GM19035 (cell line): ENCODE measurements around the gene LRRC8C.
"Not testable (repeated sequence)": the region's sequence is repeated elsewhere in the genome, so short reads cannot be mapped to it uniquely, and the experiment has no call there.

Source experiments
- ATAC-seq: cut with Tn5 transposase; IDR thresholded peaks from one replicate; pipeline ENCODE4 v1.9.1; 2021; ENCODE audit not compliant: unreplicated experiment

The LRRC8C gene

DNA sequence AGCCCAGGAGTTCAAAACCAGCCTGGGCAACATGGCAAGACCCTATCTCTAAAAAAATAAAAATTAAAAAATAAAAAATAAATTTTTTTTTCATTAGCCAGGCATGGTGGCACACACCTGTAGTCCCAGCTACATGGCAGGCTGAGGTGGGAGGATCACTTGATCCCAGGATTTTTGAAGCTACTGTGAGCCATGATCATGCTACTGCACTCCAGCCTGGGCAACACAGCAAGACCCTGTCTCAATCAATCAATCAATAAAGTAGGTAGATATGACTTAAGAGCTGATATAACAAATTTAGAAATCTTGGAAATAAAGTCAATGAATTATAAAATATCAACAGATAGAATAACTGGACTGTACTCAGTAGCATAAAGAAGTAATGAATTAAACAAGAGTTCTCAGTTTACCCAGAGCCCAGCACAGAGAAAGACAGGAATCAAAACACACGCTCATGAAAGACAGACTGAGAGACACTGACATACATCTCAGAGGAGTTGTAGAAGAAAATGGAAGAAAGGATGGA, 69.7 kb downstream of the LRRC8C start:
- no peak for ATAC-seq

DNA sequence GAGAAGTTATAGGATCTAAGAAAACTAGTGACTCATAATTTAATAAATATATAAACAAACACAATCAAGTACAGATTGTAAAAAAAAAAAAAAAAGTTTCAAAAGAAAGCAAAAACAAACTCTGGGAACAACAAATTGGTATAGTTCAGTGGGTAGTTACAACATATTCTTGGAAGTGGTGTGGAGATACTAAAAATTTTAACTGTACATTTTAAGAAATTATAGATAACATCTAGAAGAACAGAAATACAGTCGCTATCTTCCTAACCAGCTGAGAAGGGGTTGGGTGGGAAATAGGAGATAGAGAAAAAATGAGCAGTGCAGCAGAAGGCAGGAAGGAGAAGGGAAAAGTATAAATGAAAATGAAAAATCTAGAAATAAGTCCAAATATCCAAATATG, 70.5 kb downstream of the LRRC8C start:
- no peak for ATAC-seq

DNA sequence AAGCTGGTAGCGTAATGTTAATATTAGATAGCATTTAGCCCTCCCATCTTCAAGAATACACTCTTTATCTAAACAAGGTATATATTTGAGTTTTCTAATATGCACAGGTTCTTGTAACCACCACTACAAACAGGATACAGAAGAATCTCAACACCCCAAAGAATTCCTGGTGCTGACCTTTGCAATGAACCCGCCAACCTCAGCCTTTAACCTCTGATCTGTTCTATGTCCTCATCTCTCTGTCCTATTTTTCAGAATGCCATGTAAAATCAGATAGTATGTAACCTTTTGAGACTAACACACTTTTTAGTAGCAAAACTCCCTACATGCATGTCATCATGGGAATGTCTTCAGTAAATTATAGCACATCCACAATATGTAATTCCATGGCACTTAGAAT, 71.1 kb downstream of the LRRC8C start:
- ATAC-seq, result no peak

DNA sequence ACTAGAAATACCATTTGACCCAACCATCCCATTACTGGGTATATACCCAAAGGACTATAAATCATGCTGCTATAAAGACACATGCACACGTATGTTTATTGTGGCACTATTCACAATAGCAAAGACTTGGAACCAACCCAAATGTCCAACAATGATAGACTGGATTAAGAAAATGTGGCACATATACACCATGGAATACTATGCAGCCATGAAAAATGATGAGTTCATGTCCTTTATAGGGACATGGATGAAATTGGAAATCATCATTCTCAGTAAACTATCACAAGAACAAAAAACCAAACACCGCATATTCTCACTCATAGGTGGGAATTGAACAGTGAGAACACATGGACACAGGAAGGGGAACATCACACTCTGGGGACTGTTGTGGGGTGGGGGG, 72.0 kb downstream of the LRRC8C start:
- not testable (repeated sequence) for ATAC-seq

DNA sequence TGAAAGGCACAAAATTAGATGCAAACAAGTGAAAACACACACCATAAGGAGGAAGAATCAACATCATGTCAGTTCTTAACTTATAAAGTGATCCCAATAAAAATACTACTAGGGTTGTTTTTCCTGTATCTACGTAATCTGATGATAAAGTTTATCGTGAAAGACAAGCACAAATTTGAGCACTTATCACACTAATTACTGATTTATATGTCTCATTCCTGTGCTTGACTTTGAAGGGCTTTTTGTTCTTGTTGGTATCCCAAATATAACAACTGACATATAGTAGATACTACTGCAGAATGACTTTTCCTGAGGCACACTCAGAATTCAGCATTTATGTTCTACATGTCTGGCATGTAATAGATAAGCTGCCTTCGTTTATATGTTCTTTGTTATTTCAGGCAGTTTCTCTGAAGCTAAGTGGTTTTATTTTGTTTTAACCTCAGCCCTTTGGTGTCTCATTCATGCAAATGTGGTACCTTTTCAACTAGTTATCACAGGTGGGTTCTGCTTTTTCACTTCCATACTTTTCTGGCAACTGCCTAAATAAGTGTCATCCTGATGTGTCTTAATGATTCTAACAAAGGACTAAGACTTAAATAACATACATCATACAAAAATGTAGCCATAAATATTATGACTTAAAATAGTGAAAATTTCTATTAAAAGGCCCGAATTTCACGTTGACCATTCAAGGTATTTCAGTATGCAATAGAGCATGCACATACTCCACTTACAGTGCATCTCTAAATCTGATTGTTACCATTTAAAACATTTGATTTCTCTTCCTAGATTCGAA, 73.2 kb downstream of the LRRC8C start:
- peak; percentile 80 for ATAC-seq

DNA sequence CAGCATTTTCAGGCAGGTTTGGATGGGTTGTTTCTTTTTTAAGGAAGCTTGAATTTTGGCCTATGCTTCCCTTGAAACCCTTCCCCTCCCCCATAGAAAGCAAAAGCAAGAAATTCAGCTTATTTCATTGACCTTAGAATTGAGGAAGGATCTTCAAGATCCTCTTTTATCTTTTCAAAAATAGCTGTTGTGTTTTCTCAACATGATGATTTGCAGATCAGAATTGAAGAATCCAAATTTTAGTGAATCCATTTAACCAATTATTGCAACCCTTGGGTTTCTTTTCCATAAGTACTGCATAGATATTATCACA, 73.7 kb downstream of the LRRC8C start:
- ATAC-seq, result peak; percentile 32

DNA sequence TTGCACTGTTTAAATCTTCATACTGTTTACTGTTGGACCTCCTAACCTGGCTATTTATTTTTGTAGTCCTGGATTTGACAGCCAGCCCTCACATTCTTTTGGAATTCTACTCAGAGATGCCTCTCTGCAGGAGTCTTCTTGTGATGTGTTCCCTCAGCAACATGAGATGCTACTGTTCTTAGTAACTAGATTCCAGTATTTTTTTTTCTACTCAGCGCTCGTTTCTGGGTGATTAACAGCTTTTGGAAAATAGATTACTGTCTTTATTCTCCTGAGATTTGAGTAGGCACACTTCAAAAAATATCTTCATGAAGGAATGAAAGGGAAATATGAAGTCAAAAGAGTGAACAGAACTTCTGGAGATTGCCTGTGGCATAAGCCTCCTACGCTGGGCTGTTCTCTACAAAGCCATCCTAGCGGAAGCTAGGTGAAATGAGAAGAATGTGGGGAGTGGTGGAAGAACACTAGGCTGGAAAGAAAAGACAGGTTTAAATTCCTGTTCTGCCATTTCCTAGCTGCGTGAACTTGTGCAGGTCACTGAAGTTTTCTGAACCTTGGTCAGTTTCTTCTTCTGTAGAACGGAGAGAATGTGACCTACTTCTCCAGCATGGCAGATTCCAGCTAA, 75.9 kb downstream of the LRRC8C start:
- ATAC-seq, result no peak

DNA sequence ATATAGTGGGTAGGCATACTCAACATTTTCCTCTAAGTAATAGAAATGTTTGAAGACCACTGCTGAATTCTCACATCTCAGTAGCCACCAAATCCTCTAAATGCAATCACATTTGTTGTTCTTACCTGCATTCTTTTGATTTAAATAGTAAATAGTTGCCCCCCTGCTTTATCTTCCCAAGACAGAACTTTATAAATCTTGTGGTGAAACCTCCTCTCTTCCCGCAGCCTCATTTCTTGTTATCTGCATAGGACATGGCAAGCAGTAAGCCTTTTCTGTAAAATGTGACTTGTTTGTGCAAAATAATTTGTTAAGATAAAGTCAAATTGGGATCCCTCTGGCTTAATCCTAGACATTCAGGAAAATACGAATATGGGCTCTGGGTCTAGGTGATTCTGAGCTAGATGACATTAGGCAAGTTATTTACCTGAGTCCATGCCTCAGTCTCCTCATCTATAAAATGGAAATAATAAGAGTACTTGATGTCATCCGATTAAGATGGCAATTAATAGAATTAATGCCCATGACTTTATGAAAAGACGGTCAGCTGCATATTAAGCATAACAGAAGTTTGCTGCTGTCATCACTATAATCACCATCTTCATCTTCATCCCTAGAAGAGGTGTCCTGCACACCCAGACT, 77.7 kb downstream of the LRRC8C start:
- ATAC-seq, result no peak

DNA sequence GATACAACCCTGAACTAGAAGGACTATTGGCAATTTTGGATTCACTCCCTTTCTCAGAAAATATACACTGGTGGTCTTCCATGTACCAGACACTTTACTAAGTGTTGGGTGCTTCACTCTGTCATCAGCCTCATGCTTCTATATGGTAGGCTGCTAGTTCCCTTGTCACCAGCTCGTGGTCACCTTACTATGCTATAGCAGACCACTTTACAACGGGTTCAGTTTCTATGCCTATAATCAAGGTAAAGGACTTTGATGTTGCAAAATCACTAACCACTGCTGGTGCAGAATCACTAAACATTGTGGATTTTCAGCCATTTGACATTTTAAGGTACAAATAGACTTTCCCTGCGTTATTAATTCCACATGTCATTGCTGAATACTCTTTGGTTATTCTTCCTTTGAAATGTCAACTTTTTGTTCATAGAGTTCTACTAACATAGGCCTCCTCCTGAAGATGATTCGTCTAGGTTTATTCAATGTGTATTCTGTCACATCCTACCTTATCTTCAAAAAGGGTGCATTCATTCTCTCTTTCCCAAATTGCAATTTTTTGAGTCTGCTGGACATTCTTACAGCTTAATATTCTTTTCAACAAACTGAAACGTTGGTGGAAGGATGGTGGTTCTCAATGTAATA, 78.3 kb downstream of the LRRC8C start:
- ATAC-seq, result no peak

DNA sequence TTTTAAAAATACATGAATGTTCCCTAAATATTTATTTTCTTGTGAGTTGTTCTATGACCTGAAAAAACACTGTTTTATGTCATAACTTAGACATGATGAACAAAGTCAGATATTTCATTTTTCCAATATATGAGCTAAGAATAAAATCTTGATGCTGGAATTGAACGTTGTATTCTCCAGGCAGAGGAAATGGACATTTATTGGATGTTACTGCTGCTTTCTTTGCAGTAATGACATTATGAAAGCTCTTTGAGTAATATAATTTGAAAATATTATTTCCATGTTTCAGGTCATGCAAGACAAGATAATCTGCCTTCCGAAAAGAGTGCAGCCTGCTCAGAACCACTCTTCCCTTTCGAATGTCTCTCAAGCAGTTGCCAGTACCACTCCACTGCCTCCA, 79.5 kb downstream of the LRRC8C start:
- ATAC-seq, result no peak

DNA sequence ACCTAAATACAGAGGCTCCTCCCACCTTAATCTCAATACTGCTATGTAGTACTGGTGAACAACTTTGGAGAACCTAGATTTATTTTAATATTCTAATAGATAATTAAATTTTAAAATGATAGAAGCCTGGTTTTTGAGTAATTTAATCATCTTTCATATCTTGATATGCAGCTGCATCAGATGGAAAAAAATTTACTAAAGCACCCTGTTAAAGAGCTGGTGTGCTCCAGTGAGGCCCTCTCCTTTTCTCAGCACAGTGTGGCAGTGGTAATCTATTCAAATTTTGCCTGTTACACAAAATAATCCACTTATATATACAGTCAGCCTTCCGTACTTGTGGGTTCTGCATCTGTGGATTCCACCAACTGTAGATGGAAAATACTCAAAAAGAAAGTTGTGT, 82.8 kb downstream of the LRRC8C start:
- ATAC-seq, result no peak

DNA sequence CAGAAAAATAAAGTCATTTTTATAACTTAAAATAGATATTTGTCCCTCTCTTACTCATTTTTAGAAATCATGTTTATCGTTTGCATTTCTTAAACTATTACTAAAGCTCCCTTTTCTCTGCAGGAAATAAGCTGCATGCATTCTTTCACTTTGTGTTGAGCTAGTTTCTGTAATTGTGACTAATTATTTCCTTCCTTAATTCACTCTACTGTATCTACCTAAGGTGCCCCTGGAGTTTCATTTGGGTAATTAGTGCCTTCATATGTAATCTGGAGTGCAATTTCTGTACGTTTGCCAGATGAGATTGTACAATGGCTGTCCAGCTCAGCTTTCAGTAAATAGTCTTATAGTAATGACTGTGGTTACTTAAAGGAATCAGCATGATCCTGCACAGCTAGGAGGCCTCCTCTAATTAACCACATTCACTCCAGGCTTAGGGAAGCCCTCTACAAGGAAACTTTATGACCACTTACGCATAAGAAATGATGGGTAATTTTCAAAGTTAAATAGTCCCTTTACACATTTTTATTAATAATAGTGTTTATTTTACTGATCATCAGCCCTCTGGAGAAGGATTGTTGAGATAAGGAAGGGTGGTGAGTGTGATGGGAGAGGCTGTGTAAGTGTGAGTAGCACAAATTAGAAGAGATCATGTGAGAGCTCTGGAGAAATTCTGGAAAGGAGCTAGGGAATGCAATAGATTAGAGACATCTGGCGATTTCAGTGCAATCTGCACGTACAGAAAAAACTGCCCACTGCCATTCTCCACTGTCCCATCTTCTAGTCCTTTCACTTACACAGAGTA, 86.8 kb downstream of the LRRC8C start:
- peak; percentile 92 for ATAC-seq

DNA sequence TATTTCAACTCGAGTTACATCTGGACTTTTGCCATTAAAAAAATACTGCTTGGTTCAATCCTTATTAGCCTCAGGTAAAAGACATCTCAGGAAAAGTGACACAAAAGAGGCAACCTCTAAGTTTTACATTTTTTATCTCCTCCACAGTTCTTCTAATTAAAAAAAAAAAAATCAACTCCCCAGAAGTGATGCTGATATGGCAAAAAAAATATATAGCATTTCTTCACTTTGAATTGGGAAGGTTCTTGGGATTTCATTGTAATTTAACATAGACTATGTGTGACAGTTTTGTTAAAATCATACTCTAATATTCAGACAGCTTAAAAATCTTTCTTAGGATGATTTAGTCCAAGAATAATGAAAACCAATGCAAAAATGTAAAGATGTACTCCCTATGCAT, 87.9 kb downstream of the LRRC8C start:
- no peak for ATAC-seq

DNA sequence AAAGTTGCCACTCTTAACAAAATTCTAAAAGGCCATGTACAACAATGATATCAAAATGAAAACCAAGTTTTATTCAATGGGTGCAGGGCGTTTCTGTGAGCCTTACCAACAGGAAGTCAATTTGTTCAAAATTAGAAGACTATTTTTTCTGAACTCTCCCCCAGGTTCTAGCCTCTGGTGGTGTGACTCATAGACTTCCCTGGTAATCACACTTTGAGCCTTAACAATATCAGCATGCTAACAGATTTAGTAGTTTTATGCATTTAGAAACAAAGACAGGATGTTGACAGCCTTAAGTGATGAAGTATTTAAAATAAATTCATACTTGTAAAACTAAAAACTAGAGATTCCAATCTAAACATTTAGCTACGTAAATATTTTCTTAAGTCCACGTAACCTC, 88.4 kb downstream of the LRRC8C start:
- no peak for ATAC-seq

DNA sequence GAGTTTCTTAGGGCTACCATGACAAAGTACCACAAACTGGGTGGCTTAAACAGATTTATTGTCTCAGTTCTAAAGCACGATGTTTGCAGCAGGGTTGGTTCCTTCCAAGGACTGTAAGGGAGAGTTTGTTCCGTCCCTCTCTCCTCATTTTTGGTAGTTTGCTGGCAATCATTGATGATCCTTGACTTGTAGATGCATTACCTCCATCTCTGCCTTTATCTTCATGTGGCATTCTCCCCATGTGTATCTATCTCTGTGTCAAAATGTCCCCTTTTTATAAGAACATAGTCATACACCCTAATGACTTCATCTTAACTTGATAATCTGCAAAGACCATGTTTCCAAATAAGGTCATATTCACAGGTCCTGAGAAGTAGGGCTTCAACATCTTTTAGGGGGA, 90.2 kb downstream of the LRRC8C start:
- ATAC-seq, result no peak

DNA sequence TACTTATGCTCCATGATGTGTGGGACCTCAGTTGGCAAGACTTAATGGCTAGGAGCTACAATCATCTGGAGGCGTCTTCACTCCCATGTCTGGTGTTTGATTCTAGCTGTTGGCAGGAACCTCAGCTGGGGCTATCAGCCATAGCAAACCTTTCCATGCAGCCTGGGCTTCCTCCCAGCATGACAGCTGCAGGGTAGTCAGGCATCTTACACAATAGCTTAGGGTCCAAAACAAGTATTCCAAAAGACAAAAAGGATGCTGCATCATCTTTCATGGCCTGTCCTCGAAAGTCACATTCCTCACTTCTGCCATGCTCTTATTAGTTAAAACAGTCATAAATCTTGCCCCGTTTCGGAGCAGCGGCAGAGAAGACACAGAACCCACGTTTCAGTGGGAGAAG, 90.9 kb downstream of the LRRC8C start:
- ATAC-seq, result no peak

DNA sequence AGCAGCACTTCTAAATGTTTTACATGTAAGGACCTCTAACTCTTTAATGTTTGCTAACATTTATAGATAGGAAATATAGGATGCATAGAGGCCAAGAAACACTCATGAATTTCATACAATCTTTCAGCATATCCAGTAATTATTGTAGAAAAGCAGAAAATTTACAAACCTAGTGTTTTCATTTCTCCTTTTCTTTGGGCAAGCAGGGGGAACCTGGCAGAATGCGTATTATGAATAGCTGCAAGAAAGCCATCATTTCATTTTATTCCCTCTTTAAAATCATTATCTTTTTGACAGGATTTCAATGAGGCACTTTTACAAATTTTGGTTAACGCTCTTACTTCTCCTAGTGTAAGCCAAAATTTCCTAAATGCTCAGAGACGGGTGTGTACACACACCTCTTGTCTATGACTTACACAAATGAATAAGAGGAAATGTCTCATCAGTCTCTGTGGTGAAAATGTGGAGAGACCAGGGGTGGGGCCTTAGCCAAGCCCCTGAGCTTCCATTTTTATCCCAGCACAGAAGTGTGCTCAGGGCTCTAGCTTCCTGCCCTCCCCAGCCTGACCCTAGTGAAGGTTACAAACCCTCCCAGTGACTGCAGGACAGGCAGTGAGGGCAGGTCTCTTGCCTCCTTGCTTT, 91.6 kb downstream of the LRRC8C start:
- peak; percentile 73 for ATAC-seq

DNA sequence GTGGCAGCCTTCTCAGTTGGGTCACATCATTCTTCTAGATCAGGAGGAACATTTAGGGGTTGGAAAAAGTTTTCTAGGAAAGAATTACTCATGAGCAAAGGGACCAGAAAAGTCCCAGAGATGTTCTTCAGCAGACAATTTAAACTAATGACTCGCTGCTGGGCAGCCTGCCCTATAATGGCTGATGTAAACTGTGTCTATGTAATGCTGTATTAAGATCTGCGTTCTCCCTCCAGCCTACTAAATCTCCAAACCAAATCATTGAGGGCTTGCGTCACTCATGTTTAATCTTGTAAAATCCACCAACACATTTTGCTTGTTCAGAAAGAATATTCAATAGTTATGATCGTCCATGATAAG, 92.1 kb downstream of the LRRC8C start:
- no peak for ATAC-seq

DNA sequence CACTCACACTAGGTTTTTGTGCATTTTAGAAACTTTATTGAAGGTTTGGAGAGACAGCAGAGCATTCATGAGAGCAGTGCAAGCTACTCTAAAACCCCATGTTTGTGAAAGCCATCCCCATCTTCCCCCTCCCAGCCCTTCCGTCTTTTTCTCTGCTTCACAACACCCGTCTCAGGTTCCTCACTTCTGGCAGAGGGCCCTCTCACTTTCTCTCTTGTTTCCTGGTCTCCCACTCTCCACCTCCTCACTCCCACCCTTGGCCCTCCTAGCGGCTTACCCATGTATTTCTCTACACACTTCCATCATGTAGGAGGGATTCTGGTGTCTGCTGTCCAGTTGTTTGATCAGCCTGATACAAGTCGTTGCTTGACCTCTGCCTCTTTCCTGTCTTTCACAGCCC, 92.7 kb downstream of the LRRC8C start:
- ATAC-seq, result no peak

DNA sequence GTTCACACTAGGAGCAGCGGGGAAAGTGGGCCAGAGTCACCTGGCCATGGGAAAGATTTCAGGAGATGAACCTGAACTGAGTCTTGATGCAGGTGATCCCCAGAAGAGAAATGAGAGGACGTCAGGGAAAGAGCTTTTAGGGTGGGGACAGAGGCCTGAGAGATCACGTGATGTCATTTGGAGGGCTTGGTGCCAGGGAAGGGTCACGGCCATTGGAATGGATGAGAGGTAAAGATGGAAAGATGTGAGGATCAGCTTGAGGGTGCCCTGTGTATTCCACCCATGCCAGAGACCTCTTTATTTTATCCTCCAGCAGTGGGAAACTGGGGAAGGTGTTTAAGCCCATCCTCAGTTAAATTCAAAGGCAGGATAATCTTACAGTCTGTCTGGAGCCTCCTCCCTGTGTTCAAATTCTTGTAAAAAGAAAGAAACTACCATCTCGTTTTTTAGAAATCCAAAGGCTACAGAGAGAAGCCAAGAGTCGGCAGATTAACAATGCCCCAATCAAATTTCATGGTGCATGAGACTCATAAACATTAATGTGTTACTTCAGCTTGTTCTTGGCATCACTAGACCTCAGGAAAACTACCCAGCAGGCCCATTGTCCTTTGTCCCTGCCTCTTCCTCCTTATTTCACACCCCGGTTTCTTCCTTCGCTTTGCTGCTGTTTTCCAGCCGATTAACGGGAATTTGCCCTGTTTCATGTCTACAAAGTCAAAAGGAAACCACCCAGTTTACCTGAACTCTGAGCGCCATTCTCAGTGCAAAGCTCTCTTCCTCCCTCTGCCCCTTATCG, 94.8 kb downstream of the LRRC8C start:
- no peak for ATAC-seq
